SK-N-SH (cell line): Measurements from ENCODE around the gene MTCL1. TPM values are rescaled to one million over a fixed set of nuclear protein-coding genes. Genes with fewer than 3 reads are reported as not detected.

Experiments
- CTCF ChIA-PET: fragments of 300-600, 350-600 bp; formaldehyde crosslinking; extraction: SDS; loops from one replicate; lab custom pipeline; 2021; lab: Yijun Ruan, JAX
- POLR2A ChIA-PET: fragments of 350-600 bp; sonication (Branson Sonifier 250); formaldehyde crosslinking; extraction: SDS; loops from one replicate; lab custom pipeline; 2020; ENCODE audit warnings: antibody characterized with exemption, inconsistent platforms; lab: Yijun Ruan, JAX
- DNase-seq: peaks from one replicate; pipeline ENCODE4 v3.0.0; 2012
- H2AFZ ChIP-seq: fragments of 200-600 bp; sonication (generic); 2 replicates; pipeline ENCODE4 v1.8.1; 2016; ENCODE audit warnings: antibody characterized with exemption, mild to moderate bottlenecking, low read depth
- H3F3A ChIP-seq: fragments of 200-600 bp; sonication (generic); replicated peaks from 2 replicates; pipeline ENCODE3; 2016; ENCODE audit warnings: antibody characterized with exemption, mild to moderate bottlenecking; ENCODE audit not compliant: insufficient read depth
- H3K27ac ChIP-seq, 2 experiments: fragments of 200-500 bp in 1 of 2; fragments of 200-600 bp in 1 of 2; sonication (Bioruptor generic) in 1 of 2; sonication (generic), shearing (Covaris generic) in 1 of 2; 2 replicates each; pipeline versions ENCODE4 v1.5.1 to v1.6.1; 2014 to 2016; ENCODE audit warnings: low read depth in 2 of 2, inconsistent platforms in 1 of 2, low read length in 1 of 2, mild to moderate bottlenecking in 1 of 2, mixed read lengths in 1 of 2
- H3K27me3 ChIP-seq: fragments of 200-600 bp; sonication (generic), shearing (Covaris generic); 2 replicates; pipeline ENCODE4 v1.6.1; 2016; ENCODE audit warnings: mixed run types; ENCODE audit not compliant: insufficient read depth
- H3K36me3 ChIP-seq, 2 experiments: fragments of 200-500 bp in 1 of 2; fragments of 200-600 bp in 1 of 2; sonication (Bioruptor generic) in 1 of 2; sonication (generic) in 1 of 2; replicated peaks in 1 of 2; 2 replicates each; pipeline versions ENCODE3 to v1.5.1; 2014 to 2016; ENCODE audit warnings: low read length in 1 of 2, mild to moderate bottlenecking in 1 of 2; ENCODE audit not compliant: insufficient read depth in 2 of 2, control insufficient read depth in 1 of 2
- H3K4me1 ChIP-seq, 2 experiments: fragments of 200-500 bp in 1 of 2; fragments of 200-600 bp in 1 of 2; sonication (Bioruptor generic) in 1 of 2; sonication (generic), shearing (Covaris generic) in 1 of 2; 2 replicates each; pipeline versions ENCODE4 v1.5.1 to v1.6.1; 2014 to 2016; ENCODE audit warnings: low read depth in 1 of 2, low read length in 1 of 2, mixed run types in 1 of 2; ENCODE audit not compliant: insufficient read depth in 2 of 2, control insufficient read depth in 1 of 2
- H3K4me2 ChIP-seq: fragments of 200-600 bp; sonication (generic), shearing (Covaris generic); 2 replicates; pipeline ENCODE4 v1.6.1; 2017; ENCODE audit warnings: mixed run types
- H3K4me3 ChIP-seq, 2 experiments: fragments of 200-500 bp in 1 of 2; fragments of 200-600 bp in 1 of 2; sonication (Bioruptor generic) in 1 of 2; sonication (generic), shearing (Covaris generic) in 1 of 2; 2 replicates each; pipeline versions ENCODE4 v1.5.1 to v1.8.1; 2014 to 2016; ENCODE audit warnings: low read depth in 2 of 2, inconsistent platforms in 1 of 2, low read length in 1 of 2, mild to moderate bottlenecking in 1 of 2, mixed read lengths in 1 of 2, moderate library complexity in 1 of 2
- H3K79me2 ChIP-seq: fragments of 200-600 bp; sonication (generic); 2 replicates; pipeline ENCODE4 v1.8.1; 2017; ENCODE audit warnings: mild to moderate bottlenecking; ENCODE audit not compliant: insufficient read depth
- H3K9ac ChIP-seq: fragments of 200-600 bp; sonication (generic); 2 replicates; pipeline ENCODE4 v1.6.1; 2017; ENCODE audit warnings: mixed run types
- H3K9me2 ChIP-seq: fragments of 200-600 bp; sonication (generic); 2 replicates; pipeline ENCODE4 v1.6.1; 2017; ENCODE audit warnings: mixed run types
- H3K9me3 ChIP-seq: fragments of 200-600 bp; sonication (generic); 2 replicates; pipeline ENCODE4 v1.6.1; 2017; ENCODE audit warnings: mixed run types, mild to moderate bottlenecking, moderate library complexity
- H4K20me1 ChIP-seq: fragments of 200-600 bp; sonication (generic); 2 replicates; pipeline ENCODE4 v1.6.1; 2017; ENCODE audit warnings: mild to moderate bottlenecking, mixed run types; ENCODE audit not compliant: insufficient read depth
- CHD2 ChIP-seq: fragments of 150-350 bp; IDR thresholded peaks from 2 replicates; pipeline ENCODE4 v1.6.1; 2018; ENCODE audit warnings: low read length; ENCODE audit not compliant: partially characterized antibody
- ELF1 ChIP-seq: IDR thresholded peaks from 2 replicates; pipeline ENCODE4 v1.4.0; 2012
- EZH2phosphoT487 ChIP-seq: fragments of 200-600 bp; sonication (generic); IDR thresholded peaks from 2 replicates; pipeline ENCODE4 v1.6.1; 2017; ENCODE audit warnings: low read depth, mixed run types, mild to moderate bottlenecking, antibody characterized with exemption, moderate library complexity, borderline replicate concordance
- FOXM1 ChIP-seq: IDR thresholded peaks from 2 replicates; pipeline ENCODE4 v1.4.0; 2012; ENCODE audit warnings: low read depth, mild to moderate bottlenecking
- GATA2 ChIP-seq: sonication (generic); formaldehyde crosslinking; IDR thresholded peaks from 2 replicates; pipeline ENCODE4 v1.5.0; 2020; ENCODE audit warnings: mild to moderate bottlenecking, missing genetic modification reagents
- MEF2A ChIP-seq: IDR thresholded peaks from 2 replicates; pipeline ENCODE4 v1.4.0; 2012; ENCODE audit warnings: low read depth, borderline replicate concordance
- MXI1 ChIP-seq: IDR thresholded peaks from 2 replicates; pipeline ENCODE4 v1.6.1; 2012; ENCODE audit warnings: mild to moderate bottlenecking, low read depth, low read length, improper control_type of control experiment
- PBX3 ChIP-seq: IDR thresholded peaks from 2 replicates; pipeline ENCODE4; 2012
- POLR2AphosphoS5 ChIP-seq: IDR thresholded peaks from 2 replicates; pipeline ENCODE4 v1.6.1; 2012; ENCODE audit warnings: low read depth, low read length
- RAD21 ChIP-seq: IDR thresholded peaks from 2 replicates; pipeline ENCODE4 v1.6.1; 2012; ENCODE audit warnings: mild to moderate bottlenecking, low read length
- RCOR1 ChIP-seq: fragments of 150-350 bp; IDR thresholded peaks from 2 replicates; pipeline ENCODE4 v1.6.1; 2017; ENCODE audit warnings: antibody characterized with exemption, low read length
- RFX5 ChIP-seq: IDR thresholded peaks from 2 replicates; pipeline ENCODE4 v1.6.1; 2012; ENCODE audit warnings: mild to moderate bottlenecking, improper control_type of control experiment, low read length
- RXRA ChIP-seq: IDR thresholded peaks from 2 replicates; pipeline ENCODE4 v1.4.0; 2012; ENCODE audit warnings: low read depth, mild to moderate bottlenecking, borderline replicate concordance
- SIN3A ChIP-seq: IDR thresholded peaks from 2 replicates; pipeline ENCODE4 v1.6.1; 2012; ENCODE audit warnings: low read depth, mild to moderate bottlenecking, low read length, moderate library complexity, borderline replicate concordance
- SMC3 ChIP-seq: IDR thresholded peaks from 2 replicates; pipeline ENCODE4 v1.6.1; 2012; ENCODE audit warnings: low read depth, low read length, improper control_type of control experiment
- TCF12 ChIP-seq: IDR thresholded peaks from 2 replicates; pipeline ENCODE4 v1.4.0; 2012
- USF2 ChIP-seq: fragments of 150-350 bp; IDR thresholded peaks from 2 replicates; pipeline ENCODE4 v1.6.1; 2017; ENCODE audit warnings: antibody characterized with exemption, low read length, low read depth, borderline replicate concordance
- ZBTB33 ChIP-seq: IDR thresholded peaks from 2 replicates; pipeline ENCODE4 v1.4.0; 2012; ENCODE audit warnings: low read depth, borderline replicate concordance
- WGBS: methylation state at CpG from one replicate; pipeline ENCODE4 v1.1.6; 2017; ENCODE audit warnings: low lambda C conversion rate; 5-methylcytosine and 5-hydroxymethylcytosine counted together
- polyA plus RNA-seq, 3 experiments: library from polyadenylated mRNA; depleted of rRNA; stranded (reverse); fragments of >200 nt; gene quantifications; 2 replicates each; pipeline ENCODE4 v1.2.3, GENCODE V29; 2012

MTCL1 gene
- polyA plus RNA-seq, 1 of the 3 experiments (the other 2 are of a cell fraction): 33.5 TPM

- POLR2A ChIA-PET: no interaction called here
- TF ChIP-seq RCOR1: no peak
- no peak for TF ChIP-seq FOXM1
- no peak for TF ChIP-seq RFX5
- no peak for TF ChIP-seq ZBTB33
- no peak for TF ChIP-seq EZH2phosphoT487
- no peak for TF ChIP-seq MXI1
- no peak for TF ChIP-seq POLR2AphosphoS5
- TF ChIP-seq MEF2A: no peak
- TF ChIP-seq TCF12: no peak
- no peak for TF ChIP-seq SMC3
- TF ChIP-seq PBX3: no peak
- TF ChIP-seq RXRA: no peak
- TF ChIP-seq ELF1: no peak
- no peak for TF ChIP-seq SIN3A
- no peak for TF ChIP-seq CHD2
- peaks cover 11 to 15% of the 10 kb centered on the region in 2 experiments for H3K36me3 ChIP-seq
- peaks cover 0 to 5% of the 10 kb centered on the region in 2 experiments; a peak in 1 of 4 replicates for H3K4me1 ChIP-seq
- 88% methylated on average over 2 of the region's 2 CpGs for WGBS
- no peaks in the 10 kb centered on the region for H3K9me2 ChIP-seq
- no peak overlapping the region for H3K27ac ChIP-seq
- no peak for DNase-seq
- no peaks in the 10 kb centered on the region for H4K20me1 ChIP-seq
- CTCF ChIA-PET: interaction anchor here (1.0 kb wide), 2 partner anchors 149 to 154 kb away, joined by 3 to 5 read pairs; no protein-coding TSS in a partner anchor
- H3F3A ChIP-seq: no peaks in the 10 kb centered on the region
- no peak overlapping the region for H3K9ac ChIP-seq
- H3K4me2 ChIP-seq: no peak overlapping the region
- H3K79me2 ChIP-seq: no peaks in the 10 kb centered on the region
- H3K4me3 ChIP-seq: no peak overlapping the region
- H3K9me3 ChIP-seq: no peaks in the 10 kb centered on the region
- no peak overlapping the region for H2AFZ ChIP-seq
- no peaks in the 10 kb centered on the region for H3K27me3 ChIP-seq
These were observed 128.1 kb downstream of the MTCL1 start for GRCh38 chr18:8833480-8833879.

- H3K9ac ChIP-seq: no peak overlapping the region
- no peaks in the 10 kb centered on the region for H3K9me2 ChIP-seq
- ChIA-PET CTCF (no interaction called here), POLR2A (no interaction called here)
- H3K4me1 ChIP-seq: peaks cover 0 to 8% of the 10 kb centered on the region in 2 experiments; a peak in 1 of 4 replicates
- no peaks in the 10 kb centered on the region for H3K79me2 ChIP-seq
- H4K20me1 ChIP-seq: no peaks in the 10 kb centered on the region
- no peak overlapping the region for H3K27ac ChIP-seq
- TF ChIP-seq USF2 (no peak), GATA2 (CRISPR knock-in tag) (no peak), RAD21 (no peak)
- DNase-seq: no peak
- H2AFZ ChIP-seq: no peak overlapping the region
- H3K36me3 ChIP-seq: peaks cover 11 to 12% of the 10 kb centered on the region in 2 experiments
- no peak overlapping the region for H3K4me3 ChIP-seq
- no peaks in the 10 kb centered on the region for H3K9me3 ChIP-seq
- H3K27me3 ChIP-seq: no peaks in the 10 kb centered on the region
- no peak overlapping the region for H3K4me2 ChIP-seq
- WGBS: 89% methylated on average over 6 of the region's 6 CpGs
- H3F3A ChIP-seq: no peaks in the 10 kb centered on the region
These were observed 129.5 kb downstream of the MTCL1 start for GRCh38 chr18:8834881-8835280.
